ENCODE data around the gene SLC9A4.

Gene SLC9A4

DNA sequence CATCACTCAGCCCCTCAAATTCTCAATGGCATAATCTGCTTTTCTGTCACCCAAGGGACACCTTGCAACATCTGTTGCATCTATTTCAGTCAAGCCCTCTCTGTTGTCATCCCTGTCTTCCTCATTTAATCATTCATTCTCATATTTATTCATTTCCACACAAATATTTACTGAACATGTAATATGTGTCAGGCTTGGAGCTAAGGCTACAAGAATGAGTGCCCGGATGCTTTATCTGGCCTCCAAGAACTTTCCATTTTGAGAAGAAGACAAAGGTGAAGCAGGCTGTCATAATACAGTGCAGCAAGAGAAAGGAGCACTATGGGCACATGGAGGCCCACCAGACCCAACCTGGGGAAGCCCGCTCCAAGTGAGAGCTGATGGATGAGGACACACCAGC is 34.4 kb upstream of the SLC9A4 start:
- H3K4me3 ChIP-seq (ENCODE audit: low read depth, low read length), result no peak overlapping the region
- no peak for TF ChIP-seq CTCF (IDR thresholded peaks at IDR 0.05; ENCODE audit: control insufficient read depth, extremely low read depth, insufficient read depth)
- DNase-seq (ENCODE audit: low read depth), result no peak

GRCh38 chr2:102439065-102439695 is 33.8 kb upstream of the SLC9A4 start:
- no peak for DNase-seq (ENCODE audit: low read depth)
- H3K4me3 ChIP-seq (ENCODE audit: low read depth, low read length), result no peak overlapping the region
- no peak for TF ChIP-seq CTCF (IDR thresholded peaks at IDR 0.05; ENCODE audit: control insufficient read depth, extremely low read depth, insufficient read depth)

GRCh38 chr2:102442967-102443828 is 29.8 kb upstream of the SLC9A4 start:
- peak; percentile 68 for TF ChIP-seq CTCF (IDR thresholded peaks at IDR 0.05; ENCODE audit: control insufficient read depth, extremely low read depth, insufficient read depth)
- no peak for DNase-seq (ENCODE audit: low read depth)
- no peak overlapping the region for H3K4me3 ChIP-seq (ENCODE audit: low read depth, low read length)

DNA sequence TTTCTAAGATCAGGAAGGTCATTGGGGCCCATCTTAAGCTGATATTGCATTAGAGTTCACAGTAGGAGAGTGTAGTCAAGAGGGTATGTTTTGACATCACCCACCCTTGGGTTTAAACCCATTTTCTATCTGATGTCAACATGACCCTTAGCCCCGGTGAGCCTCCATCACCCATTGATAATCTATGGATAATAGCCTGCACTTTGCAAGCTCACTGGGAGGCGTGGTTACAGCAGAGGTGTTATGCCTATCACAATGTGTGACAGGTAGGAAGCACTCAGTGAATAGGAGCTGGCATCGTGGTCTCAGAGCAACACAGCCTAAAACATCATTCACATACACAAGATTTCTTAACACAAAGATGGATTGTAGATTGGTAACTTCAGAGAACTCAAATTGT is 28.8 kb upstream of the SLC9A4 start:
- TF ChIP-seq CTCF (IDR thresholded peaks at IDR 0.05; ENCODE audit: control insufficient read depth, extremely low read depth, insufficient read depth), result no peak
- DNase-seq (ENCODE audit: low read depth), result no peak
- no peak overlapping the region for H3K4me3 ChIP-seq (ENCODE audit: low read depth, low read length)

DNA sequence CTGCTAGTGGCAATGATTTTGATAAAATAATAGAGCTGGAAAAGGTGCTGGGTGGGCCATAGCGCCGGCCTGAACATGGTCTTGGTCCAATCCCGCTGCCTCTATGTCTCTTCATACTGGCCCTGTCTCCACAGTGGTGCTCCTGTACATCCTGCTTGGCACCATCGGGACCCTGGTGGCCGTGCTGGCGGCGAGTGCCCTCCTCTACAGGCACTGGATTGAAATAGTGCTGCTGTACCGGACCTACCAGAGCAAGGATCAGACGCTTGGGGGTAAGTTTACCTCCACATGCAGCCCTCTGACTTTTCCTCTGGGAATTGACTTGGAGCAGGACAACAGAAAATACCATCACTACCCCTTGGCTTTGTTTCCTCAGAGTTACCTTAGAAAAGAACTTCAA is 26.1 kb upstream of the SLC9A4 start:
- no peak overlapping the region for H3K4me3 ChIP-seq (ENCODE audit: low read depth, low read length)
- no peak for DNase-seq (ENCODE audit: low read depth)
- TF ChIP-seq CTCF (IDR thresholded peaks at IDR 0.05; ENCODE audit: control insufficient read depth, extremely low read depth, insufficient read depth), result no peak

DNA sequence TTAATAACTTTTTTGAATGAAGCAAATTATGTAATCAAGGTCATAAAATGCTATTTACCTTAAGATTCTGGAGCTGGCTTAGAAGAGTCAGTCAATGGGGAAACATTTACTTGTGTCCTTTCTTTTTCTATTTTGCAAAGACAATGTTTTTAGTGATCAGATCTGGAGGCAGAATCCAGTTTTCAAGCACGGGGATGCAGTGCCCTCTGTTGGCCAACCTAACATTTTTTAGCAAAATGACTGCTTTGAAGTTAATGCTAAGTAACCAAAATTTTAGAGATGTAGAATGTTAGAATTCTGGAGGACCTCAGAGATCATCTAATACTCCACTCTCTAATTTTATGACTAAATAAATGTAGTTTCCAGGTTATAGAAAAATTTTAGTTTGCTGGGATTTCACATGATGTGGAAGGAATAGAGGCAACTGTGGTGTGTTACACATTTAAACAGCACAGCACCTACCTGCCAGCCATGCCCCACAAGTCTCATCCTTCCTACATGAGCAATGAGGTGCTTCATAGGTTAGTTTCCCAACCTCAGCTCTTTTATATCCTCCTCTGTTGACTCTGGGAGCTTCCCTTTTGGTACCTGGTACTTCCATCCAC is 23.6 kb upstream of the SLC9A4 start:
- DNase-seq (ENCODE audit: low read depth), result no peak
- H3K4me3 ChIP-seq (ENCODE audit: low read depth, low read length), result no peak overlapping the region
- peak; percentile 70 for TF ChIP-seq CTCF (IDR thresholded peaks at IDR 0.05; ENCODE audit: control insufficient read depth, extremely low read depth, insufficient read depth)

Measured in LNCaP clone FGC (cell line).